Gastrocnemius medialis (tissue), 4 donors: Measurements from ENCODE around the gene MCMBP.

ENCODE experiments used
- POLR2A ChIP-seq, 2 donors: fragments of 450-650 bp; IDR thresholded peaks; one replicate each; pipeline ENCODE4 v1.6.1; 2017; ENCODE audit warnings: antibody characterized with exemption in 2 of 2, mild to moderate bottlenecking in 2 of 2, moderate library complexity in 2 of 2
- TF ChIP-seq, protein P1 (sequence below), 5 experiments: fragments of 450-650 bp in 3 of 5; fragments of 200-600 bp in 2 of 5; sonication (generic) in 2 of 5; IDR thresholded peaks in 4 of 5; conservative IDR thresholded peaks in 1 of 5; 1 replicate in 4 of 5; 2 replicates in 1 of 5; pipeline ENCODE4 v1.5.1; 2016 to 2019; ENCODE audit warnings: antibody characterized with exemption in 5 of 5, mild to moderate bottlenecking in 3 of 5, moderate library complexity in 3 of 5

DNA sequence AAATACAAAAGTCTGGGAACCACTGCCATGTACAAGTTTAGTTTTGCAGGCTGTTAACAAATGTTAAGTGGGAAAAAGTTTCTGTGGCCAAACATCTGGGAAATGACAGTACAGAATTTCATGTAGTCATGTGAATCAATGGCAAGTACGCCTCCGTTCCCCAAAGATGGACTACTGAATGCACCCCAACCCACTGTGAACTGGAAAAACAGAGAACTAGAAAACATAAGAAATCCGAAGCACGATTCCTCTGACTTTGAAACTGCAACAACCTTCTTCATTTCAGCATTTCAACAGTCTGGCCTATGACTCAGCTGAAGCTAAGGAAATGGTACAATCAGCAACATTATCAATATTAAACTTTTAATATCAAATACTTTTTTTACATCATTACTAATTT lies 41.8 kb downstream of the MCMBP start:
- TF ChIP-seq, protein P1, sequence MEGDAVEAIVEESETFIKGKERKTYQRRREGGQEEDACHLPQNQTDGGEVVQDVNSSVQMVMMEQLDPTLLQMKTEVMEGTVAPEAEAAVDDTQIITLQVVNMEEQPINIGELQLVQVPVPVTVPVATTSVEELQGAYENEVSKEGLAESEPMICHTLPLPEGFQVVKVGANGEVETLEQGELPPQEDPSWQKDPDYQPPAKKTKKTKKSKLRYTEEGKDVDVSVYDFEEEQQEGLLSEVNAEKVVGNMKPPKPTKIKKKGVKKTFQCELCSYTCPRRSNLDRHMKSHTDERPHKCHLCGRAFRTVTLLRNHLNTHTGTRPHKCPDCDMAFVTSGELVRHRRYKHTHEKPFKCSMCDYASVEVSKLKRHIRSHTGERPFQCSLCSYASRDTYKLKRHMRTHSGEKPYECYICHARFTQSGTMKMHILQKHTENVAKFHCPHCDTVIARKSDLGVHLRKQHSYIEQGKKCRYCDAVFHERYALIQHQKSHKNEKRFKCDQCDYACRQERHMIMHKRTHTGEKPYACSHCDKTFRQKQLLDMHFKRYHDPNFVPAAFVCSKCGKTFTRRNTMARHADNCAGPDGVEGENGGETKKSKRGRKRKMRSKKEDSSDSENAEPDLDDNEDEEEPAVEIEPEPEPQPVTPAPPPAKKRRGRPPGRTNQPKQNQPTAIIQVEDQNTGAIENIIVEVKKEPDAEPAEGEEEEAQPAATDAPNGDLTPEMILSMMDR (IDR thresholded peaks at IDR 0.05 in 4 of 5, conservative IDR thresholded peaks at IDR 0.05 in 1 of 5): no peak
- TF ChIP-seq POLR2A (IDR thresholded peaks at IDR 0.05): no peak
